GM12801 (cell line): ENCODE data around the gene PDE6B.

Source experiments
- TF ChIP-seq, protein P1 (sequence below): IDR thresholded peaks from one replicate; pipeline ENCODE4 v1.5.1; 2011; ENCODE audit warnings: control low read depth; ENCODE audit not compliant: insufficient read length; ENCODE audit errors: extremely low read depth

The PDE6B gene

DNA sequence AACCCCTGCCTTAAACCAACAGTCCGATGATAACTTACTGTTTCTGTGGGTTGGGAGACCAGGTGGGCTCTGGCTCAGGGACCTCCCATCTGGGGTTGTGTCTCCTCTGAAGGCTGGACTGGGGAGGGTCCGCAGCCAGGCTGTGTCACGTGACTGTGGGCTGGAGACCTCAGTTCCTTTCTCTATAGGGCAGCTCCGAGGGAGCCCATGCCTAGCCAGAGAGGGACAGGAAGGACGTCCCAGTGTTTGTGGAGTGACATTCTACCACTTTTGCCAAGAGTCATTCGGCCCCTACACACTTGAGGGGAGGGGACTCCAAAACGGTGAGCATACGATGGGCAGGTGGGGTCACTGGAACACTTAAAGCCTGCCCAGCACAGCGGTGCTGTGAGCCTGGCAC lies 84.7 kb downstream of the PDE6B start:
- TF ChIP-seq, protein P1, sequence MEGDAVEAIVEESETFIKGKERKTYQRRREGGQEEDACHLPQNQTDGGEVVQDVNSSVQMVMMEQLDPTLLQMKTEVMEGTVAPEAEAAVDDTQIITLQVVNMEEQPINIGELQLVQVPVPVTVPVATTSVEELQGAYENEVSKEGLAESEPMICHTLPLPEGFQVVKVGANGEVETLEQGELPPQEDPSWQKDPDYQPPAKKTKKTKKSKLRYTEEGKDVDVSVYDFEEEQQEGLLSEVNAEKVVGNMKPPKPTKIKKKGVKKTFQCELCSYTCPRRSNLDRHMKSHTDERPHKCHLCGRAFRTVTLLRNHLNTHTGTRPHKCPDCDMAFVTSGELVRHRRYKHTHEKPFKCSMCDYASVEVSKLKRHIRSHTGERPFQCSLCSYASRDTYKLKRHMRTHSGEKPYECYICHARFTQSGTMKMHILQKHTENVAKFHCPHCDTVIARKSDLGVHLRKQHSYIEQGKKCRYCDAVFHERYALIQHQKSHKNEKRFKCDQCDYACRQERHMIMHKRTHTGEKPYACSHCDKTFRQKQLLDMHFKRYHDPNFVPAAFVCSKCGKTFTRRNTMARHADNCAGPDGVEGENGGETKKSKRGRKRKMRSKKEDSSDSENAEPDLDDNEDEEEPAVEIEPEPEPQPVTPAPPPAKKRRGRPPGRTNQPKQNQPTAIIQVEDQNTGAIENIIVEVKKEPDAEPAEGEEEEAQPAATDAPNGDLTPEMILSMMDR = no peak

DNA sequence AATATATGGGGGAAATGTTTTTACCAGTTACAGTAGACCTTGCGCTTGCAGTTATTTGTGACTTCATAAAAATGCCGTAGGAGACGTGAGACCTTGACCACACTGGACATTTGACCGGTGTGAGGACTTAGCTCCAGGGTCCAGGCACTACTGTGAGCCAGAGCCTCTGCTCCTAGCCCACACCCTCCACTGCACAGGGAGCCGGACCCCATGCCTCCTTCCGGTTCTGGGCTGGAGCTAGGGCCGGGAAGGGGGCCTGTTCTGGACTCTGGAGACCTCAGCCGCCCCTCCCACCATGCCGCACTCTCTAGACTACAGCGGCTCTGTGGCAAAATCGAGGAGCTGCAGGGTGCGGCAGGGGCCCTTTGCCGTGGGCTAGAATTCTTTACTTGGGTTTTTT lies 85.5 kb downstream of the PDE6B start:
- TF ChIP-seq, protein P1 = no peak

DNA sequence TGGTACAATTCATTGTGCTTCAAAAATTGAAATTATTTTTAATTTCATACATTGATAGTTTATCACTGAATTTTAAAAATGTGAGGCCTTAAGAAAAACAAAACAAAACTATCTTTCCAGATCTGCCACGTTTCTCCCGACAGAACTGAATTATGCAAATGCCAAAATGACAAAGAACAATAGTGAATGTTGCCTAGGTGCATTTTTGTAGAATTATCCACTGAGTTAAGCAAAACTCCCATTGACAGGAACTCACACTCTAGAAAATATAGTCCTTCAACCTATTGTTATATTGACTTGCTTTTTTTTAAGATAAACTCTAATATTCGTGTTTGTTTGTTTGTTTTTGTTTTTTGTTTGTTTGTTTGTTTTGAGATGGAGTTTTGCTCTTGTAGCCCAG lies 86.7 kb downstream of the PDE6B start:
- TF ChIP-seq, protein P1 = no peak

DNA sequence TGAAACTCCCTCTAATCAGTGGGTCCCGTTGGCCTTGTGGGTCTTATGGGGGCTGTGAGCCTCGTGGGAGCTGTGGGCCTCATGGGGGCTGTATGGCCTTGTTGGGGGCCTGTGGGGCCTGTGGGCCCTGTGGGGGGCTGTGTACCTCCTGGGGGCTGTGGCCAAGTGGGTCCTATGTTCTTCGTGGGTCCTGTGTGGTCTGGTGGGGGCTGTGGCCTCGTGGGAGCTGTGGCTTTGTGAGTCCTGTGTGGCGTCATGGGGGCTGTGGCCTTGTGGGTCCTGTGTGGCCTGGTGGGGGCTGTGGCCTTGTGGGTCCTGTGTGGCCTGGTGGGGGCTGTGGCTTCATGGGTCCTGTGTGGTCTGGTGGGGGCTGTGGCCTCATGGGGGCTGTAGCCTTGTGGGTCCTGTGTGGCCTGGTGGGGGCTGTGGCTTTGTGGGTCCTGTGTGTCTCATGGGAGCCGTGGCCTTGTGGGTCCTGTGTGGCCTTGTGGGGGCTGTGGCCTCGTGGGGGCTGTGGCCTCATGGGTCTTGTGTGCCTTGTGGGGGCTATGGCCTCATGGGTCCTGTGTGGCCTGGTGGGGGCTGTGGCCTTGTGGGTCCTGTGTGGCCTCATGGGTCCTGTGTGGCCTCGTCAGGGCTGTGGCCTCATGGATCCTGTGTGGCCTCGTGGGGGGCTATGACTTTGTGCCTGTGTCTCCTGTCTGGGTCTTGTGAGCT lies 87.7 kb downstream of the PDE6B start:
- TF ChIP-seq, protein P1 = no peak

DNA sequence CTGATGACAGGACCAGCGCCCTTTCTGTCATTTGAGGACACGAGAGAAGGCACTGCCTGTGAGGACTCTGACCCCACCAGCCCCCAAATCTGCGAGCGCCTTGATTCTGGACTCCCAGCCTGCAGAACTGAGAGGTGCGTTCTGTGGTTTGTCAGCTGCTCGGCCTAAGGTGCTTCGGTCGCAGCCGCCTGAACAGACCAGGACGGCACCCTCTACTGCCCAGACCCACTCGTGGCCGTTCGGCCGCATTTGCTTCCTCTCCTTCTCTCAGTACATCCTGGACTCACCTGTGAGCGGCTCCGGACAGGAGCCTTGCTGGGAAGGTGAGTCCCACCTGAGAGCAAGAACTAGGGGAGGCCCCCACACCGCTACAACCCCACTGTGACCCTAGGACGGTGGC lies 88.7 kb downstream of the PDE6B start:
- TF ChIP-seq, protein P1 = no peak

DNA sequence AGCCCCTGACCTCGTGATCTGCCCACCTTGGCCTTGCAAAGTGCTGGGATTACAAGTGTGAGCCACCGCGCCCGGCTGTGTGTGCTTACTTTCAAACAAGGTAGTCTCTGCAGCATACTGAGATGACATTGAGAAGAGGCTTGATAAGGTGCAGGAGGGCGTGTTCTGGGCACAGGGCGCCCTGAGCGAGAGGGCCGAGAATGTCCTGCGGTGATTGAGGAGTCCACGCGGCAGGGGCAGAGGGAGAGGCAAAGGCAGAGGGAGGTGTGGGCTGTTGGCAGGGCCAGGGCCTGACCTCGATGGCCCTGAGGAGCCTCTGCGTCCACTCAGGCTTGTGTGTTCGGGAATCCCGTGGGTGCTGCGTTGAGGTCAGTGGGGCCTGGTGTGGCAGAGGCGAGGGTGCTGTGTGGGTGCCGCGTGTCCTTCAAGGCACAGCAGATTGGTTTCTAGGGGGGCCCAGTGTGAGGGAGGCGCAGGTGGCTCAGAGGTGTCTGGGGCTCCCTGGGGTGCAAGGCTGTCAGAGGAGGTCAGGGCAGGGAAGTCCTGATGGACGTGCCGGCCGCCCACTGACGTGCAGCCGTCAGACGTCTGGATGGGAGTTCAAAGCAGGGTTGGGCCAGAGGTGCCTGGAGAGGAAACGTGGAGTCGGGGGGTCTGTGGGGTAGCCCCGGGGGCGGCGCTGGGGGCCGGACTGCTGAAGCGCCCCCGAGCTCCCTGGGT lies 92.4 kb downstream of the PDE6B start:
- TF ChIP-seq, protein P1 = no peak

DNA sequence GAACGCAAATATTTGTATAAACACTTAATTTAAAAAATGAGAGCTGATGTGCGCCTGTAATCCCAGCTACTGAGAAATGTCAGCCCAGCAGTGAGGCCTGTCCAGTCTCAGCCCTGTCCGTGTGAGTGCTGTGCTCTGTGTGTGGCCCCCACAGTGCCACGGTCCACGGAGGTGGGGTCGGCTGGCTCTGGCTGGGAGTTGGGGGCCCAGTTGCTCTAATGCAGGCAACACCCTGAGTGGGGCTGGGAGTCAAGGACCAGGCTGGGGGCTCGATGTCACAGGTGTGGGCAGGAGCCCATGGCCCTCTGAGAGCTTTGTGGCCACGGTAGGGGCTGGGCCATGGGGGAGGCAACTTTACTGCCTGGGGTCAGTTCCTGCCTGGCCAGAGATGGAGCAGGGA lies 93.1 kb downstream of the PDE6B start:
- TF ChIP-seq, protein P1 = no peak
